NOMO-1 treated with dmso at 0.1 percent for 144 hours (cell line): ENCODE results near the gene ENTREP3.
"Not testable (repeated sequence)": the region's sequence is repeated elsewhere in the genome, so short reads cannot be mapped to it uniquely, and the experiment has no call there.

ENCODE experiments used
- DNase-seq: peaks from one replicate; lab custom pipeline; 2025; ENCODE audit not compliant: unreplicated experiment; lab: John Stamatoyannopoulos, UW

Gene ENTREP3

GRCh38 chr1:155255243-155256007, at the start of gene ENTREP3:
Gene ENTREP3 (minus strand): TSS chr1:155255483. CDS start chr1:155254877, 606 bp downstream.
- peak; percentile 51 for DNase-seq

- DNase-seq = no peak
These were observed 49.3 kb upstream of the ENTREP3 start for GRCh38 chr1:155304558-155305063.

GRCh38 chr1:155301342-155301841, 46.1 kb upstream of the ENTREP3 start, which contains the start of gene PKLR:
Gene PKLR (minus strand): TSS chr1:155301438. CDS start chr1:155301395, 43 bp downstream.
- DNase-seq = no peak

GRCh38 chr1:155300553-155301329, 45.5 kb upstream of the ENTREP3 start:
- no peak for DNase-seq

GRCh38 chr1:155300024-155300423, 44.7 kb upstream of the ENTREP3 start:
- DNase-seq = no peak

GRCh38 chr1:155297384-155297783, 42.1 kb upstream of the ENTREP3 start:
- no peak for DNase-seq

- no peak for DNase-seq
These were observed 41.4 kb upstream of the ENTREP3 start for GRCh38 chr1:155296661-155297060.

- DNase-seq = no peak
These were observed 40.6 kb upstream of the ENTREP3 start for GRCh38 chr1:155295942-155296267.

GRCh38 chr1:155295183-155295941, 40.1 kb upstream of the ENTREP3 start:
- DNase-seq = no peak

- no peak for DNase-seq
These were observed 39.4 kb upstream of the ENTREP3 start for GRCh38 chr1:155294520-155295182.

GRCh38 chr1:155293086-155293749, 37.9 kb upstream of the ENTREP3 start:
- no peak for DNase-seq

GRCh38 chr1:155291006-155291405, 35.7 kb upstream of the ENTREP3 start:
- not testable (repeated sequence) for DNase-seq

GRCh38 chr1:155287987-155288543, 32.8 kb upstream of the ENTREP3 start:
- no peak for DNase-seq

GRCh38 chr1:155286544-155286943, 31.3 kb upstream of the ENTREP3 start:
- no peak for DNase-seq

- no peak for DNase-seq
These were observed 30.4 kb upstream of the ENTREP3 start for GRCh38 chr1:155285631-155286044.

GRCh38 chr1:155285063-155285462, 29.8 kb upstream of the ENTREP3 start:
- no peak for DNase-seq

- no peak for DNase-seq
These were observed 29.2 kb upstream of the ENTREP3 start for GRCh38 chr1:155284476-155284875.

- DNase-seq = no peak
These were observed 27.3 kb upstream of the ENTREP3 start for GRCh38 chr1:155282488-155283091.

GRCh38 chr1:155279268-155279667, 24.0 kb upstream of the ENTREP3 start:
- DNase-seq = no peak
